Keratinocyte (primary cell): ENCODE data around the gene FGF21. TPM values are rescaled to one million over a fixed set of nuclear protein-coding genes. Genes with fewer than 3 reads are reported as not detected.

Experiments
- DNase-seq: peaks from one replicate; pipeline ENCODE4 v3.0.0-alpha.2; 2011; ENCODE audit warnings: low read depth, missing footprints, low spot score
- FAIRE-seq: peaks from 2 replicates; lab custom pipeline; 2011; peaks lifted over from hg19 to GRCh38; lab: Jason Lieb, UNC
- H2AFZ ChIP-seq: 2 replicates; pipeline ENCODE4 v1.6.0; 2012; ENCODE audit warnings: low read length, control low read depth, inconsistent platforms; ENCODE audit not compliant: control insufficient read depth
- H3K27ac ChIP-seq: 2 replicates; pipeline ENCODE4 v1.5.1; 2011; ENCODE audit warnings: low read length; ENCODE audit not compliant: control insufficient read depth, insufficient read depth
- H3K27me3 ChIP-seq: 3 replicates; pipeline ENCODE4 v1.6.0; 2011; ENCODE audit warnings: low read length; ENCODE audit not compliant: control insufficient read depth, insufficient read depth; ENCODE audit errors: extremely low read depth
- H3K36me3 ChIP-seq, 2 experiments: 2 replicates in 1 of 2; 3 replicates in 1 of 2; pipeline ENCODE4 v1.5.1; 2011; ENCODE audit warnings: low read length in 2 of 2, mild to moderate bottlenecking in 1 of 2; ENCODE audit not compliant: control insufficient read depth in 2 of 2, insufficient read depth in 2 of 2; ENCODE audit errors: extremely low read depth in 1 of 2
- H3K4me1 ChIP-seq: 3 replicates; pipeline ENCODE4 v1.5.1; 2011; ENCODE audit warnings: low read length; ENCODE audit not compliant: control insufficient read depth, insufficient read depth; ENCODE audit errors: extremely low read depth
- H3K4me2 ChIP-seq: 3 replicates; pipeline ENCODE4 v1.6.0; 2011; ENCODE audit warnings: low read depth, low read length; ENCODE audit not compliant: control insufficient read depth, insufficient read depth; ENCODE audit errors: extremely low read depth
- H3K4me3 ChIP-seq, 3 experiments: fragments of 200-600 bp in 1 of 3; sonication (generic) in 1 of 3; 2 replicates in 2 of 3; 3 replicates in 1 of 3; pipeline ENCODE4 v1.5.1; 2011 to 2016; ENCODE audit warnings: low read length in 3 of 3, mild to moderate bottlenecking in 3 of 3, control low read depth in 2 of 3, inconsistent platforms in 1 of 3, low read depth in 1 of 3, mixed read lengths in 1 of 3, mixed run types in 1 of 3, moderate library complexity in 1 of 3; ENCODE audit not compliant: control insufficient read depth in 2 of 3, insufficient read depth in 2 of 3; ENCODE audit errors: extremely low read depth in 1 of 3
- H3K79me2 ChIP-seq: 2 replicates; pipeline ENCODE4 v1.6.0; 2012; ENCODE audit warnings: low read length; ENCODE audit not compliant: control insufficient read depth, insufficient read depth
- H3K9ac ChIP-seq: 3 replicates; pipeline ENCODE4 v1.6.0; 2011; ENCODE audit warnings: low read length; ENCODE audit not compliant: control insufficient read depth, insufficient read depth; ENCODE audit errors: extremely low read depth
- H3K9me1 ChIP-seq: 3 replicates; pipeline ENCODE4 v1.6.0; 2011; ENCODE audit warnings: low read length; ENCODE audit not compliant: control insufficient read depth, insufficient read depth; ENCODE audit errors: extremely low read depth
- H3K9me3 ChIP-seq: 2 replicates; pipeline ENCODE4 v1.5.1; 2012; ENCODE audit warnings: low read depth, low read length; ENCODE audit not compliant: control insufficient read depth
- H4K20me1 ChIP-seq: 3 replicates; pipeline ENCODE4 v1.6.0; 2011; ENCODE audit warnings: low read length; ENCODE audit not compliant: control insufficient read depth, insufficient read depth; ENCODE audit errors: extremely low read depth
- EZH2 ChIP-seq: IDR thresholded peaks from one replicate; pipeline ENCODE4 v1.6.1; 2012; ENCODE audit warnings: inconsistent platforms, mild to moderate bottlenecking, low read length, moderate library complexity
- dilution Hi-C: fragments of 300-500 bp; cut with MboI; formaldehyde crosslinking; loops from one replicate; pipeline ENCODE4 v1.7.0; 2020; ENCODE audit warnings: low sequenced_read_pairs; ENCODE audit not compliant: extremely low pct_ligation_motif_present
- polyA plus RNA-seq, 5 experiments: library from polyadenylated mRNA; depleted of rRNA in 3 of 5; stranded (reverse) in 3 of 5; stranded (forward) in 1 of 5; unstranded in 1 of 5; fragments of >200 nt; gene quantifications; 1 replicate in 1 of 5; 2 replicates in 3 of 5; 3 replicates in 1 of 5; pipeline versions ENCODE4 v1.2.1 to v1.2.3, GENCODE V29; 2011 to 2012; ENCODE audit warnings: missing spikeins in 2 of 5, low read depth in 1 of 5, low replicate concordance in 1 of 5
- TF ChIP-seq, protein P1 (sequence below), 3 experiments: IDR thresholded peaks in 1 of 3; conservative IDR thresholded peaks in 1 of 3; optimal IDR thresholded peaks in 1 of 3; 2 replicates in 2 of 3; 3 replicates in 1 of 3; pipeline versions ENCODE3 to v1.5.1; 2011; ENCODE audit warnings: low read length in 3 of 3, mild to moderate bottlenecking in 3 of 3, moderate library complexity in 2 of 3, control low read depth in 1 of 3, inconsistent platforms in 1 of 3; ENCODE audit not compliant: insufficient read depth in 2 of 3; ENCODE audit errors: extremely low read depth in 1 of 3

Gene FGF21
- polyA plus RNA-seq, 1 donor (not counting 4 experiments of a cell fraction or from before 2014, with no cell fraction given), result not detected

DNA sequence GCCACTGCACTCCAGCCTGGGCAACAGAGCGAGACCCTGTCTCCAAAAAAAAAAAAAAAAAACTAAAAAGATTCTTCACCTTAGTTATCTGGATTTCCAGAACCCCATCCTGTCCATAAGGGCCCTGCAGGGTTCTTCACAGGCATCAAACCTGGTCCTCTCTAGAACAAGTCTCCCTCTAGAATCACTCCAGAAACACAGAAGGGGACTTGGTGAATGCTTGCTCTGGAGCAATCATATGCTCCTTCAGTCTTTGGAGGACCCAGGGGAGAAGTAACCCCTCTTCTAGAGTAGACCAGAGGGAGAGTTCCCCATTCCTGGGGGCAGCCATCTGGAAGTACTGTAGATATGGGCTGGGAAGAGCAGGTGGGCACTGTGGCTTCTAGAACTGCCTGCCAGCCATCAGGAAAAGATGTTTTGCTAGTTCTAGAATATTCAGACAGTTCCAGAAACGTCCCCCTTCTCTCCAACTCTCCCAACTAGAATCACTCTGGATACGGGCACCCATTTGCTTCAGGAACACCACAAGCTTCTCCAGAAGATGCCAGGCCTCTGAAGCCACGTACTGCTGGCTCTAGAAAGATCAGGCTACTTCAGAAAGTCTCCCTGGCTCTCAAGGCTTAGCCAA, 5.6 kb upstream of the FGF21 start:
- no peak overlapping the region for H3K4me3 ChIP-seq
- H3K27me3 ChIP-seq, result no peaks in the 10 kb centered on the region
- peaks cover 21% of the 10 kb centered on the region for H3K79me2 ChIP-seq
- no peak overlapping the region for H3K4me2 ChIP-seq
- H3K9ac ChIP-seq, result no peak overlapping the region
- DNase-seq, result no peak
- peaks cover 4% of the 10 kb centered on the region for H3K9me1 ChIP-seq
- FAIRE-seq, result no peak
- H4K20me1 ChIP-seq, result no peaks in the 10 kb centered on the region
- H3K27ac ChIP-seq, result no peak overlapping the region
- dilution Hi-C loops, result no loop called here
- TF ChIP-seq EZH2, result no peak
- TF ChIP-seq, protein P1, sequence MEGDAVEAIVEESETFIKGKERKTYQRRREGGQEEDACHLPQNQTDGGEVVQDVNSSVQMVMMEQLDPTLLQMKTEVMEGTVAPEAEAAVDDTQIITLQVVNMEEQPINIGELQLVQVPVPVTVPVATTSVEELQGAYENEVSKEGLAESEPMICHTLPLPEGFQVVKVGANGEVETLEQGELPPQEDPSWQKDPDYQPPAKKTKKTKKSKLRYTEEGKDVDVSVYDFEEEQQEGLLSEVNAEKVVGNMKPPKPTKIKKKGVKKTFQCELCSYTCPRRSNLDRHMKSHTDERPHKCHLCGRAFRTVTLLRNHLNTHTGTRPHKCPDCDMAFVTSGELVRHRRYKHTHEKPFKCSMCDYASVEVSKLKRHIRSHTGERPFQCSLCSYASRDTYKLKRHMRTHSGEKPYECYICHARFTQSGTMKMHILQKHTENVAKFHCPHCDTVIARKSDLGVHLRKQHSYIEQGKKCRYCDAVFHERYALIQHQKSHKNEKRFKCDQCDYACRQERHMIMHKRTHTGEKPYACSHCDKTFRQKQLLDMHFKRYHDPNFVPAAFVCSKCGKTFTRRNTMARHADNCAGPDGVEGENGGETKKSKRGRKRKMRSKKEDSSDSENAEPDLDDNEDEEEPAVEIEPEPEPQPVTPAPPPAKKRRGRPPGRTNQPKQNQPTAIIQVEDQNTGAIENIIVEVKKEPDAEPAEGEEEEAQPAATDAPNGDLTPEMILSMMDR (optimal IDR thresholded peaks at IDR 0.05 in 1 of 3, IDR thresholded peaks at IDR 0.05 in 1 of 3, conservative IDR thresholded peaks at IDR 0.05 in 1 of 3; ENCODE audit: extremely low read depth in 1 of 3, insufficient read depth in 2 of 3, low read length in 3 of 3), result no peak
- peaks cover 13 to 19% of the 10 kb centered on the region in 2 experiments for H3K36me3 ChIP-seq
- H3K9me3 ChIP-seq, result no peaks in the 10 kb centered on the region
- peaks cover 4% of the 10 kb centered on the region for H3K4me1 ChIP-seq
- no peak overlapping the region for H2AFZ ChIP-seq

DNA sequence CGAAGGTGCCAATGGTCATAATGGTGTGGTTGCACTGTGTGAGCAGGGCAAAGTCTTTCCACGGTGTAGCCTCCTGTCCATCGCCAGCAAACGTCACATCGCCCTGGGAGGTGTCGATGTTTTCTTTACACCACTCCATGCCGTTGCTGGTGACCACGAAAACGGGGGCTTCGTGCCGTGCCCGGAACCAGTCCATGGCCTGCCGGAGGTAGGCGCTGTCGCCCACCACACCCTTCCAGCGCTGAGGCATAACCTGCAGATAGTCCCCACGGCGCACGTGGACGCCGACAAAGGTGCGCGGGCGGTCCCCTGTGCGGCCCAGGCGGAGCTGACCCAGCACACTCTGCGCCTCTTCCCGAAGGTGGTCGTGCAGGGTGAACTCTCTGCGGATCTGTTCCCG, 5.0 kb upstream of the FGF21 start:
- TF ChIP-seq EZH2, result no peak
- TF ChIP-seq, protein P1 (optimal IDR thresholded peaks at IDR 0.05 in 1 of 3, IDR thresholded peaks at IDR 0.05 in 1 of 3, conservative IDR thresholded peaks at IDR 0.05 in 1 of 3; ENCODE audit: extremely low read depth in 1 of 3, insufficient read depth in 2 of 3, low read length in 3 of 3), result no peak
- DNase-seq (no peak), FAIRE-seq (no peak)
- H3K9me1 ChIP-seq, result peaks cover 4% of the 10 kb centered on the region
- H3K36me3 ChIP-seq, result peaks cover 13 to 19% of the 10 kb centered on the region in 2 experiments
- no peaks in the 10 kb centered on the region for H3K9me3 ChIP-seq
- peaks cover 21% of the 10 kb centered on the region for H3K79me2 ChIP-seq
- no peak overlapping the region for H3K4me2 ChIP-seq
- H2AFZ ChIP-seq, result no peak overlapping the region
- no peaks in the 10 kb centered on the region for H4K20me1 ChIP-seq
- H3K4me3 ChIP-seq, result no peak overlapping the region
- H3K27me3 ChIP-seq, result no peaks in the 10 kb centered on the region
- dilution Hi-C loops, result no loop called here
- H3K27ac ChIP-seq, result no peak overlapping the region
- H3K9ac ChIP-seq, result no peak overlapping the region
- peaks cover 7% of the 10 kb centered on the region for H3K4me1 ChIP-seq
